ENCODE measurements around the gene P4HB. TPM values are rescaled to one million over a fixed set of nuclear protein-coding genes. Genes with fewer than 3 reads are reported as not detected.

P4HB gene
- total RNA-seq, 1 donor from 2014 or later: 792 TPM

DNA sequence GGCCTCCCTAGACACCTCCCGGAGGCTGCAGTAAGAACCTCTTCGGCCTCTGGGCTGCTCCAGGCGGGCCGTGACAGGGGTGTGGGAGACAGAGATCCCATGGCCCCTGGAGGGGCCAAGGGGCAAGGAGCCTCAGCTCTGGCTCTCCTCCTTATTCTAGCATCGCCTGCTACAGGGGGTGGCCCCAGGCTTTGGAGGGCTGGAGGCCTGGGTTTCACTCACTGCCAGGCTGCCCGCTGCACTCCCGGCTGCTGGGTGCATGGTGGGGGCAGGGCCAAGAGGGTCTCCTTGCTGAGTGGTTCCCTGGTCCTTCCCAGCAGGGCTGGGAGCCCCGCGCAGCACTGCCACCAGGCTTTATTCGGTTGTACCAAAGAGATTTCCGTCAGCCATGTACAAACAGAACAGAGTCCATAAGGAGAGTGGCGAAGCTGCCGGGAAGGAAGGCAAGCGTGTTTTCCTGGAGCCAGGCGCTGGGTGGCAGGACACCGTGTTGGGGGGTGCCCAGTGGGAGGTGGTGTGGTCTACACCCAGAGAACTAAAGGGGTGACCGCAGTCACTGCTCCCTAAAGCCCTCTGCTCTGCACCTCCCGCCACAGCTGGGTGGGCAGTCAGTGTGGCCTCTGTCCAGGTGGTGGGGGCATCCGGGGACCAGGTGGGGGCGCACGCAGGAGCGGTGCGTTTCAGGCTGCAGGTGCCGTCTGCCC, 43.7 kb upstream of the P4HB start:
- H3K36me3 Mint-ChIP-seq (ENCODE audit: unreplicated experiment): peaks cover 10% of the 10 kb centered on the region
- no peak overlapping the region for H3K27ac Mint-ChIP-seq (ENCODE audit: unreplicated experiment)
- H3K27me3 Mint-ChIP-seq (ENCODE audit: unreplicated experiment): no peaks in the 10 kb centered on the region
- no peaks in the 10 kb centered on the region for H3K9me3 Mint-ChIP-seq (ENCODE audit: unreplicated experiment)
- TF ChIP-seq, protein P1, sequence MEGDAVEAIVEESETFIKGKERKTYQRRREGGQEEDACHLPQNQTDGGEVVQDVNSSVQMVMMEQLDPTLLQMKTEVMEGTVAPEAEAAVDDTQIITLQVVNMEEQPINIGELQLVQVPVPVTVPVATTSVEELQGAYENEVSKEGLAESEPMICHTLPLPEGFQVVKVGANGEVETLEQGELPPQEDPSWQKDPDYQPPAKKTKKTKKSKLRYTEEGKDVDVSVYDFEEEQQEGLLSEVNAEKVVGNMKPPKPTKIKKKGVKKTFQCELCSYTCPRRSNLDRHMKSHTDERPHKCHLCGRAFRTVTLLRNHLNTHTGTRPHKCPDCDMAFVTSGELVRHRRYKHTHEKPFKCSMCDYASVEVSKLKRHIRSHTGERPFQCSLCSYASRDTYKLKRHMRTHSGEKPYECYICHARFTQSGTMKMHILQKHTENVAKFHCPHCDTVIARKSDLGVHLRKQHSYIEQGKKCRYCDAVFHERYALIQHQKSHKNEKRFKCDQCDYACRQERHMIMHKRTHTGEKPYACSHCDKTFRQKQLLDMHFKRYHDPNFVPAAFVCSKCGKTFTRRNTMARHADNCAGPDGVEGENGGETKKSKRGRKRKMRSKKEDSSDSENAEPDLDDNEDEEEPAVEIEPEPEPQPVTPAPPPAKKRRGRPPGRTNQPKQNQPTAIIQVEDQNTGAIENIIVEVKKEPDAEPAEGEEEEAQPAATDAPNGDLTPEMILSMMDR (IDR thresholded peaks at IDR 0.05): no peak
- no peak for DNase-seq (ENCODE audit: extremely low spot score, unreplicated experiment)
- H3K4me3 Mint-ChIP-seq (ENCODE audit: unreplicated experiment): no peak overlapping the region
- H3K4me1 Mint-ChIP-seq (ENCODE audit: unreplicated experiment): peaks cover 17% of the 10 kb centered on the region

DNA sequence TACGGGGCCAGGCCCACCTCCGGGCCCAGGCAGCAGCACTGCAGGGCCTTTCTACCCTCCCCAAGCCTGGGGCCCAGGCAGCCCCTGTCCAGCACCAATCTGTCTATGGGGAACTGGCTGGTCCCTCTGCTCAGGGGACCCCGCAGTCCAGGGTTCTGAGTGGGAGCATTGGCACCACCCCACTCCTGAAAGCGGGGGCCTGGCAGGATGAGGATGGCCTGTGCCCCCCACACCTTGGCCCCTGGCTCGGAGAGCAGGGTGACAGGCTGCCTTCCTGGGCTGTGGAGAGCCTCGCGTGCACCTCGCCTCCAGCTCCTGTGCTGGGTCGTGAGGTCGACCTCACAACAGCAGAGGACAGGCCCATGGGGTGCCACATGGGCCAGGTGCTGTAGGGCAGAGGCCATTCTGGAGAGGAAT, 43.1 kb upstream of the P4HB start:
- Mint-ChIP-seq H3K27ac (ENCODE audit: unreplicated experiment) (no peak overlapping the region), H3K4me3 (ENCODE audit: unreplicated experiment) (no peak overlapping the region), H3K4me1 (ENCODE audit: unreplicated experiment) (peaks cover 24% of the 10 kb centered on the region), H3K27me3 (ENCODE audit: unreplicated experiment) (no peaks in the 10 kb centered on the region), H3K36me3 (ENCODE audit: unreplicated experiment) (peaks cover 9% of the 10 kb centered on the region), H3K9me3 (ENCODE audit: unreplicated experiment) (no peaks in the 10 kb centered on the region)
- no peak for DNase-seq (ENCODE audit: extremely low spot score, unreplicated experiment)
- TF ChIP-seq, protein P1 (IDR thresholded peaks at IDR 0.05): no peak

DNA sequence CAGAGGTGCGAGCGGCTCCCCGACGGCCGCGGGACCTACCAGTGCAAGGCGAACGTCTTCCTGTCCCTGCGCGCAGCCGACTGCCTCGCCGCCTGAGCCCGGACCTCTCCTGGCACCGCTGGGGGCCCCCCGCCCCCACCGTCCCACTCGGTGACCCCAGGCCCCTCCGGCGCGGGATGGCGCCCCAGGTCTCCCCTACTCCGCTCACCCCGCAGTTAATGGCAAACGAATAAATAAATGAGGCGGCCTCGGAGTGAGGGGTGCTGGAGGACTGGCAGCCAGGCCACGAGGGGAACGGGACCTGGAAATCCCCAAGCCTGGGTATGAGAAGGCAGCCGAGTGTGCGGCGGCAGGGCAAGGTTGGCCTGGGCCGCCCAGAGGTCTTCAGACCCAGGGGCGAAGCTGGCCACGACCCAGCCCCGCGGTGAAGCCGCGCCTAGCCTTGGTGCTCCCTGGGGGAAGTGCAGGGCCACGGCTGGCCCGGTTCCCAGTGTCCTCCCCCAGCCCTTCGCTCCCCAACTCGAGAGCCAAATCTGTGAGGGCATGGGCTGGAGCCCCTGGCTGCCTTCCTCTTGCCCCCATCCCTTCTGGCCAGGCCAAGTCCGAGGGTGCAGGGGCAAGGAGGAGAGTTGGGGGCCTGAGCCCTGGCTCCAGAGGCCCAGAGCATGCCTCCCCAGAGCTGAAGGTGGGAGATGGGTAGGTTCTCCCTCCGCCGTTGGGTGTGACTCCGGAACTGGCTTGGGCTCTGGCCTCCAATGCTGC, 42.5 kb upstream of the P4HB start:
- Mint-ChIP-seq H3K27me3 (ENCODE audit: unreplicated experiment) (no peaks in the 10 kb centered on the region), H3K27ac (ENCODE audit: unreplicated experiment) (no peak overlapping the region), H3K4me3 (ENCODE audit: unreplicated experiment) (no peak overlapping the region), H3K9me3 (ENCODE audit: unreplicated experiment) (no peaks in the 10 kb centered on the region), H3K36me3 (ENCODE audit: unreplicated experiment) (peaks cover 10% of the 10 kb centered on the region), H3K4me1 (ENCODE audit: unreplicated experiment) (peaks cover 29% of the 10 kb centered on the region)
- TF ChIP-seq, protein P1 (IDR thresholded peaks at IDR 0.05): no peak
- no peak for DNase-seq (ENCODE audit: extremely low spot score, unreplicated experiment)

DNA sequence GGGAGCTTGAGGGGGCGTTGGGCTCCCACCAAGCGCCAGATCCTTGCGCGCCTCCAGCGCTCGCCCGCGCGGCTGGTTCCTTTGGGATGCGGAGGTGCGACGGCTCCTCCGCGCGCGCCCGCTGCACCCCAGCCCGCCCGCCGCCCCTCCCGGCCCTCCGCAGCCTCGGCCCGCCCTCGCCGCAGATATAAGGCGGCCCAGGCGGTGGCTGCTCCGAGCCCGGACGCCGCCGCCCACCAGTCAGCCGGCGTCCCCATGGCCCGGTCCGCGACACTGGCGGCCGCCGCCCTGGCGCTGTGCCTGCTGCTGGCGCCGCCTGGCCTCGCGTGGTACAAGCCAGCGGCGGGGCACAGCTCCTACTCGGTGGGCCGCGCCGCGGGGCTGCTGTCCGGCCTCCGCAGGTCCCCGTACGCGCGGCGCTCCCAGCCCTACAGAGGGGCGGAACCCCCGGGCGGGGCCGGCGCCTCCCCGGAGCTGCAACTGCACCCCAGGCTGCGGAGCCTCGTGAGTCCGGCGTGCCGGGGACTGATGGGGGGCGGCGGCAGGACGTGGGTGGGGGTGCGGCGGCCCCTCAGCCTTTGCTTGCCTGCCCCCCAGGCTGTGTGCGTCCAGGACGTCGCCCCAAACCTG, 41.8 kb upstream of the P4HB start, which contains the start of gene NPB:
NPB (plus strand) TSS at position 216 of the 630 bp plus-strand sequence; CDS start at position 256, 40 bp downstream.
- TF ChIP-seq, protein P1 (IDR thresholded peaks at IDR 0.05): no peak

More for the DNA sequence above, 41.8 kb upstream of the P4HB start, which contains the start of gene NPB:
- H3K4me1 Mint-ChIP-seq (ENCODE audit: unreplicated experiment): peaks cover 34% of the 10 kb centered on the region
- H3K27ac Mint-ChIP-seq (ENCODE audit: unreplicated experiment): no peak within 1 kb of the TSS
- peaks cover 10% of the 10 kb centered on the region for H3K36me3 Mint-ChIP-seq (ENCODE audit: unreplicated experiment)
- no peak for DNase-seq (ENCODE audit: extremely low spot score, unreplicated experiment)
- H3K27me3 Mint-ChIP-seq (ENCODE audit: unreplicated experiment): no peaks in the 10 kb centered on the region
- no peak within 1 kb of the TSS for H3K4me3 Mint-ChIP-seq (ENCODE audit: unreplicated experiment)
- H3K9me3 Mint-ChIP-seq (ENCODE audit: unreplicated experiment): no peaks in the 10 kb centered on the region
